WTC11 (cell line): ENCODE data around the gene ARMC9. TPM values are rescaled to one million over a fixed set of nuclear protein-coding genes. Genes with fewer than 3 reads are reported as not detected.

ENCODE experiments used
- ATAC-seq: fragments of 200-7000 bp; cut with Tn5 transposase; 2 replicates; pipeline ENCODE4 v1.10.0; 2021; ENCODE audit warnings: mild to moderate bottlenecking, moderate library complexity
- CTCF ChIA-PET: fragments of 300-600 bp; sonication (Branson Sonifier 250); formaldehyde crosslinking; loops from one replicate; lab custom pipeline; 2021; ENCODE audit warnings: antibody characterized with exemption; lab: Charles Lee
- POLR2A ChIA-PET: fragments of 350-600 bp; sonication (Branson Sonifier 250); formaldehyde crosslinking; loops from one replicate; lab custom pipeline; 2021; ENCODE audit warnings: antibody characterized with exemption; lab: Charles Lee
- DNase-seq: peaks from one replicate; pipeline ENCODE4 v3.0.0; 2021; ENCODE audit warnings: low spot score
- H3K27ac Mint-ChIP-seq: 2 replicates; pipeline ENCODE4 v1.8.0; 2021; ENCODE audit warnings: mixed read lengths
- H3K27me3 Mint-ChIP-seq: 2 replicates; pipeline ENCODE4 v1.8.0; 2021; ENCODE audit warnings: low read depth, mild to moderate bottlenecking, moderate library complexity, mixed read lengths
- H3K36me3 Mint-ChIP-seq: 2 replicates; pipeline ENCODE4 v1.8.0; 2021; ENCODE audit warnings: mixed read lengths
- H3K4me1 Mint-ChIP-seq: 2 replicates; pipeline ENCODE4 v1.8.0; 2022; ENCODE audit warnings: mixed read lengths
- H3K4me3 Mint-ChIP-seq: 2 replicates; pipeline ENCODE4 v1.8.0; 2021; ENCODE audit warnings: mild to moderate bottlenecking, moderate library complexity, mixed read lengths
- H3K9me3 Mint-ChIP-seq: 2 replicates; pipeline ENCODE4 v1.8.0; 2021; ENCODE audit warnings: mixed read lengths
- CREB1 ChIP-seq: sonication (generic); formaldehyde crosslinking; IDR thresholded peaks from 2 replicates; pipeline ENCODE4 v1.8.0; 2023; ENCODE audit warnings: mild to moderate bottlenecking, missing genetic modification reagents
- ESRRA ChIP-seq: sonication (generic); formaldehyde crosslinking; IDR thresholded peaks from 2 replicates; pipeline ENCODE4 v1.8.1; 2022; ENCODE audit warnings: mild to moderate bottlenecking, missing genetic modification reagents, borderline replicate concordance
- ETV6 ChIP-seq: sonication (generic); formaldehyde crosslinking; IDR thresholded peaks from 2 replicates; pipeline ENCODE4 v1.8.1; 2022; ENCODE audit warnings: mild to moderate bottlenecking, missing genetic modification reagents
- HMGA2 ChIP-seq: fragments of 250-450 bp; sonication (Bioruptor Pico); IDR thresholded peaks from 2 replicates; pipeline ENCODE4 v1.4.0; 2021; ENCODE audit warnings: mild to moderate bottlenecking, moderate library complexity
- SMAD4 ChIP-seq: sonication (generic); formaldehyde crosslinking; IDR thresholded peaks from 2 replicates; pipeline ENCODE4 v1.8.0; 2022; ENCODE audit warnings: mild to moderate bottlenecking, missing genetic modification reagents
- ZBTB21 ChIP-seq: sonication (generic); formaldehyde crosslinking; IDR thresholded peaks from 2 replicates; pipeline ENCODE4 v1.8.1; 2023; ENCODE audit warnings: mild to moderate bottlenecking, missing genetic modification reagents, borderline replicate concordance
- ZNF121 ChIP-seq: sonication (generic); formaldehyde crosslinking; IDR thresholded peaks from 2 replicates; pipeline ENCODE4 v1.8.0; 2023; ENCODE audit warnings: missing genetic modification reagents
- ZNF138 ChIP-seq: sonication (generic); formaldehyde crosslinking; conservative IDR thresholded peaks from 2 replicates; pipeline ENCODE4 v1.8.1; 2022; ENCODE audit warnings: mild to moderate bottlenecking, moderate library complexity, missing genetic modification reagents
- ZNF232 ChIP-seq: sonication (generic); formaldehyde crosslinking; IDR thresholded peaks from 2 replicates; pipeline ENCODE4 v1.8.0; 2022; ENCODE audit warnings: mild to moderate bottlenecking, missing genetic modification reagents
- ZNF423 ChIP-seq: fragments of 250-450 bp; sonication (Bioruptor Pico); IDR thresholded peaks from 2 replicates; pipeline ENCODE4 v2.1.2; 2022; ENCODE audit warnings: mild to moderate bottlenecking, moderate library complexity
- total RNA-seq: library from RNA; stranded (reverse); gene quantifications from 3 replicates; pipeline ENCODE4 v1.2.3, GENCODE V29; 2021
- TF ChIP-seq, protein P1 (sequence below): fragments of 250-450 bp; sonication (Bioruptor Pico); IDR thresholded peaks from 2 replicates; pipeline ENCODE4 v1.8.0; 2021; ENCODE audit warnings: mild to moderate bottlenecking
- TF ChIP-seq, protein P2 (sequence below): fragments of 250-450 bp; sonication (Bioruptor Pico); IDR thresholded peaks from 2 replicates; pipeline ENCODE4 v2.1.2; 2022; ENCODE audit warnings: mild to moderate bottlenecking, moderate library complexity
- TF ChIP-seq, protein P3 (sequence below): sonication (generic); formaldehyde crosslinking; IDR thresholded peaks from 2 replicates; pipeline ENCODE4 v1.8.1; 2022; ENCODE audit warnings: missing genetic modification reagents, borderline replicate concordance
- TF ChIP-seq, protein P4 (sequence below): sonication (generic); formaldehyde crosslinking; IDR thresholded peaks from 2 replicates; pipeline ENCODE4 v1.8.1; 2023; ENCODE audit warnings: mild to moderate bottlenecking, missing genetic modification reagents
- TF ChIP-seq, protein P5 (sequence below): sonication (generic); formaldehyde crosslinking; conservative IDR thresholded peaks from 2 replicates; pipeline ENCODE4 v1.8.1; 2022; ENCODE audit warnings: mild to moderate bottlenecking, missing genetic modification reagents
- TF ChIP-seq, protein P6 (sequence below): sonication (generic); formaldehyde crosslinking; IDR thresholded peaks from 2 replicates; pipeline ENCODE4 v1.8.0; 2022; ENCODE audit warnings: missing genetic modification reagents
- TF ChIP-seq, protein P7 (sequence below): fragments of 250-450 bp; sonication (Bioruptor Pico); IDR thresholded peaks from 2 replicates; pipeline ENCODE4 v1.9.0; 2021; ENCODE audit warnings: mild to moderate bottlenecking, borderline replicate concordance

ARMC9 gene
- total RNA-seq, 1 experiment from 2014 or later = 34.9 TPM

DNA sequence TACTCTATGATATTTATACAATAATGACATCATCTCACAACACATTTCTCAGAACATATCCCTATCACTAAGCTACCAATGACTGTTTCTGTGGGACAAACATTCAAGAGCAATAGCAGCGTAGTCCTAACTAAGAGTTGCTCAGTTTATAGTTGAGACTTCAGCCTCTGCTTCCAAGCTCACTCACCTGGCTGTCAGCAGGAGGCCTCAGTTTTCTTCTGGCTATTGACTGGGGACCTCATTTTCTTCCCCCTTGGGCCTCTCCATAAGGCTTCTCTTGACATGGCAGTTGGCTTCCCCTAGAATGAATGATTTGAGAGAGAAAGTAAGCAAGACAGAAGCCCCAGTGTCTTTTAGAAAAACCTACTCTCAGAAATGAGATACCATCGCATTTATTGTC is 85.9 kb downstream of the ARMC9 start:
- POLR2A ChIA-PET = no interaction called here
- Mint-ChIP-seq H3K27ac (no peak overlapping the region), H3K27me3 (no peaks in the 10 kb centered on the region), H3K36me3 (peaks cover 12% of the 10 kb centered on the region), H3K4me3 (no peak overlapping the region), H3K9me3 (peaks cover 6% of the 10 kb centered on the region; the same call in 1 of the 2 replicates), H3K4me1 (no peaks in the 10 kb centered on the region)
- ATAC-seq = no peak
- CTCF ChIA-PET = no interaction called here
- DNase-seq = no peak
- TF ChIP-seq, protein P1, sequence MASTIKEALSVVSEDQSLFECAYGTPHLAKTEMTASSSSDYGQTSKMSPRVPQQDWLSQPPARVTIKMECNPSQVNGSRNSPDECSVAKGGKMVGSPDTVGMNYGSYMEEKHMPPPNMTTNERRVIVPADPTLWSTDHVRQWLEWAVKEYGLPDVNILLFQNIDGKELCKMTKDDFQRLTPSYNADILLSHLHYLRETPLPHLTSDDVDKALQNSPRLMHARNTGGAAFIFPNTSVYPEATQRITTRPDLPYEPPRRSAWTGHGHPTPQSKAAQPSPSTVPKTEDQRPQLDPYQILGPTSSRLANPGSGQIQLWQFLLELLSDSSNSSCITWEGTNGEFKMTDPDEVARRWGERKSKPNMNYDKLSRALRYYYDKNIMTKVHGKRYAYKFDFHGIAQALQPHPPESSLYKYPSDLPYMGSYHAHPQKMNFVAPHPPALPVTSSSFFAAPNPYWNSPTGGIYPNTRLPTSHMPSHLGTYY = no peak
- TF ChIP-seq, protein P2, sequence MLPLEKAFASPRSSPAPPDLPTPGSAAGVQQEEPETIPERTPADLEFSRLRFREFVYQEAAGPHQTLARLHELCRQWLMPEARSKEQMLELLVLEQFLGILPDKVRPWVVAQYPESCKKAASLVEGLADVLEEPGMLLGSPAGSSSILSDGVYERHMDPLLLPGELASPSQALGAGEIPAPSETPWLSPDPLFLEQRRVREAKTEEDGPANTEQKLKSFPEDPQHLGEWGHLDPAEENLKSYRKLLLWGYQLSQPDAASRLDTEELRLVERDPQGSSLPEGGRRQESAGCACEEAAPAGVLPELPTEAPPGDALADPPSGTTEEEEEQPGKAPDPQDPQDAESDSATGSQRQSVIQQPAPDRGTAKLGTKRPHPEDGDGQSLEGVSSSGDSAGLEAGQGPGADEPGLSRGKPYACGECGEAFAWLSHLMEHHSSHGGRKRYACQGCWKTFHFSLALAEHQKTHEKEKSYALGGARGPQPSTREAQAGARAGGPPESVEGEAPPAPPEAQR (CRISPR knock-in tag) = no peak
- TF ChIP-seq ETV6 (CRISPR knock-in tag) = no peak
- TF ChIP-seq, protein P3, sequence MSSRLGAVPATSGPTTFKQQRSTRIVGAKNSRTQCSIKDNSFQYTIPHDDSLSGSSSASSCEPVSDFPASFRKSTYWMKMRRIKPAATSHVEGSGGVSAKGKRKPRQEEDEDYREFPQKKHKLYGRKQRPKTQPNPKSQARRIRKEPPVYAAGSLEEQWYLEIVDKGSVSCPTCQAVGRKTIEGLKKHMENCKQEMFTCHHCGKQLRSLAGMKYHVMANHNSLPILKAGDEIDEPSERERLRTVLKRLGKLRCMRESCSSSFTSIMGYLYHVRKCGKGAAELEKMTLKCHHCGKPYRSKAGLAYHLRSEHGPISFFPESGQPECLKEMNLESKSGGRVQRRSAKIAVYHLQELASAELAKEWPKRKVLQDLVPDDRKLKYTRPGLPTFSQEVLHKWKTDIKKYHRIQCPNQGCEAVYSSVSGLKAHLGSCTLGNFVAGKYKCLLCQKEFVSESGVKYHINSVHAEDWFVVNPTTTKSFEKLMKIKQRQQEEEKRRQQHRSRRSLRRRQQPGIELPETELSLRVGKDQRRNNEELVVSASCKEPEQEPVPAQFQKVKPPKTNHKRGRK (CRISPR knock-in tag) = no peak
- TF ChIP-seq ZNF138 (CRISPR knock-in tag) = no peak
- TF ChIP-seq ZNF232 (CRISPR knock-in tag) = no peak
- no peak for TF ChIP-seq CREB1
- no peak for TF ChIP-seq SMAD4 (CRISPR knock-in tag)
- no peak for TF ChIP-seq ZNF121 (CRISPR knock-in tag)
- no peak for TF ChIP-seq ESRRA (CRISPR knock-in tag)
- TF ChIP-seq, protein P4, sequence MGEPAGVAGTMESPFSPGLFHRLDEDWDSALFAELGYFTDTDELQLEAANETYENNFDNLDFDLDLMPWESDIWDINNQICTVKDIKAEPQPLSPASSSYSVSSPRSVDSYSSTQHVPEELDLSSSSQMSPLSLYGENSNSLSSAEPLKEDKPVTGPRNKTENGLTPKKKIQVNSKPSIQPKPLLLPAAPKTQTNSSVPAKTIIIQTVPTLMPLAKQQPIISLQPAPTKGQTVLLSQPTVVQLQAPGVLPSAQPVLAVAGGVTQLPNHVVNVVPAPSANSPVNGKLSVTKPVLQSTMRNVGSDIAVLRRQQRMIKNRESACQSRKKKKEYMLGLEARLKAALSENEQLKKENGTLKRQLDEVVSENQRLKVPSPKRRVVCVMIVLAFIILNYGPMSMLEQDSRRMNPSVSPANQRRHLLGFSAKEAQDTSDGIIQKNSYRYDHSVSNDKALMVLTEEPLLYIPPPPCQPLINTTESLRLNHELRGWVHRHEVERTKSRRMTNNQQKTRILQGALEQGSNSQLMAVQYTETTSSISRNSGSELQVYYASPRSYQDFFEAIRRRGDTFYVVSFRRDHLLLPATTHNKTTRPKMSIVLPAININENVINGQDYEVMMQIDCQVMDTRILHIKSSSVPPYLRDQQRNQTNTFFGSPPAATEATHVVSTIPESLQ (CRISPR knock-in tag) = no peak
- TF ChIP-seq, protein P5, sequence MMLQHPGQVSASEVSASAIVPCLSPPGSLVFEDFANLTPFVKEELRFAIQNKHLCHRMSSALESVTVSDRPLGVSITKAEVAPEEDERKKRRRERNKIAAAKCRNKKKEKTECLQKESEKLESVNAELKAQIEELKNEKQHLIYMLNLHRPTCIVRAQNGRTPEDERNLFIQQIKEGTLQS (CRISPR knock-in tag) = no peak
- TF ChIP-seq ZBTB21 = no peak
- TF ChIP-seq HMGA2 (CRISPR knock-in tag) = no peak
- TF ChIP-seq, protein P6, sequence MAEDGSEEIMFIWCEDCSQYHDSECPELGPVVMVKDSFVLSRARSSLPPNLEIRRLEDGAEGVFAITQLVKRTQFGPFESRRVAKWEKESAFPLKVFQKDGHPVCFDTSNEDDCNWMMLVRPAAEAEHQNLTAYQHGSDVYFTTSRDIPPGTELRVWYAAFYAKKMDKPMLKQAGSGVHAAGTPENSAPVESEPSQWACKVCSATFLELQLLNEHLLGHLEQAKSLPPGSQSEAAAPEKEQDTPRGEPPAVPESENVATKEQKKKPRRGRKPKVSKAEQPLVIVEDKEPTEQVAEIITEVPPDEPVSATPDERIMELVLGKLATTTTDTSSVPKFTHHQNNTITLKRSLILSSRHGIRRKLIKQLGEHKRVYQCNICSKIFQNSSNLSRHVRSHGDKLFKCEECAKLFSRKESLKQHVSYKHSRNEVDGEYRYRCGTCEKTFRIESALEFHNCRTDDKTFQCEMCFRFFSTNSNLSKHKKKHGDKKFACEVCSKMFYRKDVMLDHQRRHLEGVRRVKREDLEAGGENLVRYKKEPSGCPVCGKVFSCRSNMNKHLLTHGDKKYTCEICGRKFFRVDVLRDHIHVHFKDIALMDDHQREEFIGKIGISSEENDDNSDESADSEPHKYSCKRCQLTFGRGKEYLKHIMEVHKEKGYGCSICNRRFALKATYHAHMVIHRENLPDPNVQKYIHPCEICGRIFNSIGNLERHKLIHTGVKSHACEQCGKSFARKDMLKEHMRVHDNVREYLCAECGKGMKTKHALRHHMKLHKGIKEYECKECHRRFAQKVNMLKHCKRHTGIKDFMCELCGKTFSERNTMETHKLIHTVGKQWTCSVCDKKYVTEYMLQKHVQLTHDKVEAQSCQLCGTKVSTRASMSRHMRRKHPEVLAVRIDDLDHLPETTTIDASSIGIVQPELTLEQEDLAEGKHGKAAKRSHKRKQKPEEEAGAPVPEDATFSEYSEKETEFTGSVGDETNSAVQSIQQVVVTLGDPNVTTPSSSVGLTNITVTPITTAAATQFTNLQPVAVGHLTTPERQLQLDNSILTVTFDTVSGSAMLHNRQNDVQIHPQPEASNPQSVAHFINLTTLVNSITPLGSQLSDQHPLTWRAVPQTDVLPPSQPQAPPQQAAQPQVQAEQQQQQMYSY (CRISPR knock-in tag) = no peak
- TF ChIP-seq ZNF423 (CRISPR knock-in tag) = no peak
- TF ChIP-seq, protein P7, sequence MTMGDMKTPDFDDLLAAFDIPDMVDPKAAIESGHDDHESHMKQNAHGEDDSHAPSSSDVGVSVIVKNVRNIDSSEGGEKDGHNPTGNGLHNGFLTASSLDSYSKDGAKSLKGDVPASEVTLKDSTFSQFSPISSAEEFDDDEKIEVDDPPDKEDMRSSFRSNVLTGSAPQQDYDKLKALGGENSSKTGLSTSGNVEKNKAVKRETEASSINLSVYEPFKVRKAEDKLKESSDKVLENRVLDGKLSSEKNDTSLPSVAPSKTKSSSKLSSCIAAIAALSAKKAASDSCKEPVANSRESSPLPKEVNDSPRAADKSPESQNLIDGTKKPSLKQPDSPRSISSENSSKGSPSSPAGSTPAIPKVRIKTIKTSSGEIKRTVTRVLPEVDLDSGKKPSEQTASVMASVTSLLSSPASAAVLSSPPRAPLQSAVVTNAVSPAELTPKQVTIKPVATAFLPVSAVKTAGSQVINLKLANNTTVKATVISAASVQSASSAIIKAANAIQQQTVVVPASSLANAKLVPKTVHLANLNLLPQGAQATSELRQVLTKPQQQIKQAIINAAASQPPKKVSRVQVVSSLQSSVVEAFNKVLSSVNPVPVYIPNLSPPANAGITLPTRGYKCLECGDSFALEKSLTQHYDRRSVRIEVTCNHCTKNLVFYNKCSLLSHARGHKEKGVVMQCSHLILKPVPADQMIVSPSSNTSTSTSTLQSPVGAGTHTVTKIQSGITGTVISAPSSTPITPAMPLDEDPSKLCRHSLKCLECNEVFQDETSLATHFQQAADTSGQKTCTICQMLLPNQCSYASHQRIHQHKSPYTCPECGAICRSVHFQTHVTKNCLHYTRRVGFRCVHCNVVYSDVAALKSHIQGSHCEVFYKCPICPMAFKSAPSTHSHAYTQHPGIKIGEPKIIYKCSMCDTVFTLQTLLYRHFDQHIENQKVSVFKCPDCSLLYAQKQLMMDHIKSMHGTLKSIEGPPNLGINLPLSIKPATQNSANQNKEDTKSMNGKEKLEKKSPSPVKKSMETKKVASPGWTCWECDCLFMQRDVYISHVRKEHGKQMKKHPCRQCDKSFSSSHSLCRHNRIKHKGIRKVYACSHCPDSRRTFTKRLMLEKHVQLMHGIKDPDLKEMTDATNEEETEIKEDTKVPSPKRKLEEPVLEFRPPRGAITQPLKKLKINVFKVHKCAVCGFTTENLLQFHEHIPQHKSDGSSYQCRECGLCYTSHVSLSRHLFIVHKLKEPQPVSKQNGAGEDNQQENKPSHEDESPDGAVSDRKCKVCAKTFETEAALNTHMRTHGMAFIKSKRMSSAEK (CRISPR knock-in tag) = no peak
